Liver (tissue), 9 donors: ENCODE data around the gene SOCS3. TPM values are rescaled to one million over a fixed set of nuclear protein-coding genes. Genes with fewer than 3 reads are reported as not detected.

Experiments
- DNase-seq: peaks from one replicate; pipeline ENCODE4 v3.0.0-alpha.2; 2017; ENCODE audit warnings: low spot score
- H3K27ac ChIP-seq, 2 donors: one replicate each; pipeline ENCODE4 v1.7.0; 2013; ENCODE audit warnings: inconsistent platforms in 2 of 2, low read length in 2 of 2, control low read depth in 1 of 2, low read depth in 1 of 2, mild to moderate bottlenecking in 1 of 2
- H3K27me3 ChIP-seq, 4 donors: one replicate each; pipeline versions ENCODE4 v1.6.1 to v1.7.0; 2013; ENCODE audit warnings: low read length in 3 of 4, inconsistent platforms in 1 of 4, mild to moderate bottlenecking in 1 of 4, moderate library complexity in 1 of 4; ENCODE audit not compliant: control insufficient read depth in 4 of 4, insufficient read depth in 4 of 4
- H3K36me3 ChIP-seq, 4 donors: one replicate each; pipeline versions ENCODE4 v1.6.1 to v1.7.0; 2013; ENCODE audit warnings: low read length in 3 of 4, mild to moderate bottlenecking in 3 of 4, low read depth in 1 of 4, moderate library complexity in 1 of 4; ENCODE audit not compliant: control insufficient read depth in 4 of 4, insufficient read depth in 3 of 4
- H3K4me1 ChIP-seq, 4 donors: one replicate each; pipeline versions ENCODE4 v1.6.1 to v1.7.0; 2013; ENCODE audit warnings: low read length in 3 of 4, mild to moderate bottlenecking in 3 of 4, moderate library complexity in 1 of 4; ENCODE audit not compliant: control insufficient read depth in 4 of 4, insufficient read depth in 4 of 4
- H3K4me3 ChIP-seq, 3 donors: one replicate each; pipeline versions ENCODE4 v1.6.1 to v1.7.0; 2013; ENCODE audit warnings: low read length in 3 of 3, control low read depth in 1 of 3, low read depth in 1 of 3, mild to moderate bottlenecking in 1 of 3
- H3K9ac ChIP-seq, 2 donors: one replicate each; pipeline ENCODE4 v1.7.0; 2013; ENCODE audit warnings: low read length in 2 of 2, mild to moderate bottlenecking in 2 of 2, moderate library complexity in 2 of 2, control low read depth in 1 of 2, low read depth in 1 of 2
- H3K9me3 ChIP-seq, 4 donors: one replicate each; pipeline versions ENCODE4 v1.6.1 to v1.7.0; 2013; ENCODE audit warnings: low read length in 3 of 4; ENCODE audit not compliant: control insufficient read depth in 4 of 4
- ATF3 ChIP-seq: IDR thresholded peaks from 2 replicates; pipeline ENCODE4 v1.6.1; 2016; ENCODE audit warnings: antibody characterized with exemption
- CTCF ChIP-seq: fragments of 150-350 bp; IDR thresholded peaks from 2 replicates; pipeline ENCODE4 v1.5.1; 2017; ENCODE audit warnings: improper control_type of control experiment, low read depth, low read length; ENCODE audit not compliant: missing input control
- EGR1 ChIP-seq, 2 donors: IDR thresholded peaks; 2 replicates each; pipeline ENCODE4 v1.6.1; 2016 to 2018; ENCODE audit warnings: antibody characterized with exemption in 2 of 2, low read depth in 2 of 2
- FOXA1 ChIP-seq: IDR thresholded peaks from 2 replicates; pipeline ENCODE4 v1.6.1; 2016; ENCODE audit warnings: antibody characterized with exemption
- FOXA2 ChIP-seq: IDR thresholded peaks from 2 replicates; pipeline ENCODE4 v1.6.1; 2016; ENCODE audit warnings: antibody characterized with exemption
- GABPA ChIP-seq, 2 donors: IDR thresholded peaks in 1 of 2; conservative IDR thresholded peaks in 1 of 2; 2 replicates each; pipeline ENCODE4 v1.6.1; 2016; ENCODE audit warnings: antibody characterized with exemption in 2 of 2, mild to moderate bottlenecking in 1 of 2, moderate library complexity in 1 of 2
- HNF4A ChIP-seq, 2 donors: conservative IDR thresholded peaks; 2 replicates each; pipeline ENCODE4 v1.6.1; 2016; ENCODE audit warnings: antibody characterized with exemption in 2 of 2, mild to moderate bottlenecking in 2 of 2
- HNF4G ChIP-seq: IDR thresholded peaks from 2 replicates; pipeline ENCODE4 v1.6.1; 2016; ENCODE audit warnings: antibody characterized with exemption
- JUND ChIP-seq, 2 donors: IDR thresholded peaks; 2 replicates each; pipeline ENCODE4 v1.6.1; 2016; ENCODE audit warnings: antibody characterized with exemption in 2 of 2
- MAX ChIP-seq: IDR thresholded peaks from 2 replicates; pipeline ENCODE4 v1.6.1; 2016; ENCODE audit warnings: antibody characterized with exemption
- NR2F2 ChIP-seq: IDR thresholded peaks from 2 replicates; pipeline ENCODE4 v1.6.1; 2016; ENCODE audit warnings: antibody characterized with exemption
- RAD21 ChIP-seq, 2 donors: IDR thresholded peaks; 2 replicates each; pipeline ENCODE4 v1.6.1; 2016; ENCODE audit warnings: antibody characterized with exemption in 2 of 2, mild to moderate bottlenecking in 2 of 2
- REST ChIP-seq: IDR thresholded peaks from 2 replicates; pipeline ENCODE4 v1.6.1; 2016; ENCODE audit warnings: antibody characterized with exemption, mild to moderate bottlenecking
- RXRA ChIP-seq, 2 donors: IDR thresholded peaks; 2 replicates each; pipeline ENCODE4 v1.6.1; 2017 to 2018; ENCODE audit warnings: antibody characterized with exemption in 2 of 2, mild to moderate bottlenecking in 1 of 2
- TAF1 ChIP-seq: conservative IDR thresholded peaks from 2 replicates; pipeline ENCODE4 v1.6.1; 2016; ENCODE audit warnings: antibody characterized with exemption, mild to moderate bottlenecking
- YY1 ChIP-seq: IDR thresholded peaks from 2 replicates; pipeline ENCODE4 v1.6.1; 2016; ENCODE audit warnings: antibody characterized with exemption, mild to moderate bottlenecking
- ZBTB33 ChIP-seq: IDR thresholded peaks from 2 replicates; pipeline ENCODE4 v1.6.1; 2016; ENCODE audit warnings: antibody characterized with exemption
- whole genome bisulfite sequencing: extraction: QIAGEN DNeasy Blood & Tissue Kit; methylation state at CpG from one replicate; pipeline ENCODE4 v1.1.7; 2013; 5-methylcytosine and 5-hydroxymethylcytosine counted together
- polyA plus RNA-seq, 2 donors: library from polyadenylated mRNA; stranded (reverse) in 1 of 2; unstranded in 1 of 2; fragments of 200-250 nt in 1 of 2; fragments of >200 nt in 1 of 2; fragmentation: Nextera tagmentation in 1 of 2; extraction: Ambion mirVana in 1 of 2; gene quantifications; one replicate each; pipeline versions ENCODE4 v1.2.1 to v1.2.3, GENCODE V29; 2013 to 2015
- total RNA-seq, 2 donors: library from RNA; depleted of rRNA; stranded (reverse); fragments of >200 nt; gene quantifications; one replicate each; pipeline ENCODE4 v1.2.3, GENCODE V29; 2014
- donor health status: healthy.
- donor health status: healthy.
- donor health status: healthy.
- donor health status: healthy.
- donor health status: healthy.

The SOCS3 gene
- total and polyA plus RNA-seq, 4 donors = 12.2 to 48.0 (median 18.3) TPM

GRCh38 chr17:78367193-78367592, 7.3 kb upstream of the SOCS3 start:
- WGBS = 85% methylated on average over 5 of the region's 5 CpGs
- no peak overlapping the region for H3K9ac ChIP-seq
- H3K4me1 ChIP-seq = peaks cover 0 to 2% (median 0%) of the 10 kb centered on the region in 4 donors
- no peaks in the 10 kb centered on the region for H3K9me3 ChIP-seq
- no peak overlapping the region for H3K27ac ChIP-seq
- H3K4me3 ChIP-seq = no peak overlapping the region
- no peak for TF ChIP-seq NR2F2
- no peak for TF ChIP-seq FOXA2
- TF ChIP-seq RXRA (IDR thresholded peaks at IDR 0.05) = no peak
- no peak for TF ChIP-seq CTCF
- no peak for TF ChIP-seq JUND (IDR thresholded peaks at IDR 0.05)
- TF ChIP-seq ZBTB33 = no peak
- no peak for TF ChIP-seq HNF4A (conservative IDR thresholded peaks at IDR 0.05)
- no peak for TF ChIP-seq YY1
- TF ChIP-seq MAX = no peak
- TF ChIP-seq REST = no peak
- TF ChIP-seq RAD21 (IDR thresholded peaks at IDR 0.05) = no peak
- no peak for TF ChIP-seq FOXA1
- no peak for TF ChIP-seq EGR1 (IDR thresholded peaks at IDR 0.05; ENCODE audit: low read depth in 2 of 2)
- no peak for TF ChIP-seq ATF3
- no peak for TF ChIP-seq GABPA (IDR thresholded peaks at IDR 0.05 in 1 of 2, conservative IDR thresholded peaks at IDR 0.05 in 1 of 2)
- no peak for TF ChIP-seq HNF4G
- no peak for TF ChIP-seq TAF1
- H3K27me3 ChIP-seq = no peaks in the 10 kb centered on the region
- no peaks in the 10 kb centered on the region for H3K36me3 ChIP-seq
- DNase-seq = no peak
